AG20443 (cell line): ENCODE results near the gene ROR1.
A peak's percentile ranks its signal among the peaks of the same experiment; 100 is the strongest.
"Not testable (repeated sequence)": the region's sequence is repeated elsewhere in the genome, so short reads cannot be mapped to it uniquely, and the experiment has no call there.

Source experiments
- DNase-seq: peaks from one replicate; pipeline ENCODE4 v3.0.0; 2012; ENCODE audit warnings: low spot score, mixed read lengths

The ROR1 gene

GRCh38 chr1:64184003-64184440 lies 410.2 kb downstream of the ROR1 start:
- no peak for DNase-seq

- no peak for DNase-seq
These were observed 412.5 kb downstream of the ROR1 start for GRCh38 chr1:64186138-64186897.

- DNase-seq, result no peak
These were observed 413.1 kb downstream of the ROR1 start for GRCh38 chr1:64186898-64187280.

- no peak for DNase-seq
These were observed 413.8 kb downstream of the ROR1 start for GRCh38 chr1:64187646-64188045.

- no peak for DNase-seq
These were observed 418.5 kb downstream of the ROR1 start for GRCh38 chr1:64192290-64192689.

GRCh38 chr1:64194168-64195080 lies 420.6 kb downstream of the ROR1 start:
- no peak for DNase-seq

GRCh38 chr1:64195081-64195395 lies 421.2 kb downstream of the ROR1 start:
- DNase-seq, result peak; percentile 56

GRCh38 chr1:64196074-64196870 lies 422.5 kb downstream of the ROR1 start:
- no peak for DNase-seq

- no peak for DNase-seq
These were observed 423.3 kb downstream of the ROR1 start for GRCh38 chr1:64197076-64197475.

GRCh38 chr1:64199154-64199553 lies 425.3 kb downstream of the ROR1 start:
- DNase-seq, result no peak

GRCh38 chr1:64200064-64200463 lies 426.2 kb downstream of the ROR1 start:
- no peak for DNase-seq

- no peak for DNase-seq
These were observed 429.6 kb downstream of the ROR1 start, which contains the start of gene UBE2U for GRCh38 chr1:64203420-64203819. Gene UBE2U, plus strand, starts transcription at chr1:64203623. Its CDS starts 428 bp downstream, at chr1:64204051.

GRCh38 chr1:64209221-64209620 lies 435.4 kb downstream of the ROR1 start:
- no peak for DNase-seq

- peak; percentile 68 for DNase-seq
These were observed 438.2 kb downstream of the ROR1 start for GRCh38 chr1:64212031-64212430.

- no peak for DNase-seq
These were observed 441.8 kb downstream of the ROR1 start for GRCh38 chr1:64215576-64215975.

- DNase-seq, result no peak
These were observed 446.4 kb downstream of the ROR1 start for GRCh38 chr1:64220241-64220640.

- DNase-seq, result peak; percentile 81
These were observed 449.7 kb downstream of the ROR1 start for GRCh38 chr1:64223329-64224151.

GRCh38 chr1:64224236-64224635 lies 450.4 kb downstream of the ROR1 start:
- DNase-seq, result not testable (repeated sequence)

GRCh38 chr1:64228167-64228957 lies 454.5 kb downstream of the ROR1 start:
- DNase-seq, result peak; percentile 60

GRCh38 chr1:64229307-64229706 lies 455.5 kb downstream of the ROR1 start:
- DNase-seq, result no peak
